Colon (tissue), 2 donors: ENCODE results near the gene POLN.

ENCODE experiments used
- FAIRE-seq: peaks from 2 replicates; lab custom pipeline; 2012; peaks lifted over from hg19 to GRCh38; lab: Jason Lieb, UNC
- donor health status: control.
- donor health status: control.

The POLN gene

DNA sequence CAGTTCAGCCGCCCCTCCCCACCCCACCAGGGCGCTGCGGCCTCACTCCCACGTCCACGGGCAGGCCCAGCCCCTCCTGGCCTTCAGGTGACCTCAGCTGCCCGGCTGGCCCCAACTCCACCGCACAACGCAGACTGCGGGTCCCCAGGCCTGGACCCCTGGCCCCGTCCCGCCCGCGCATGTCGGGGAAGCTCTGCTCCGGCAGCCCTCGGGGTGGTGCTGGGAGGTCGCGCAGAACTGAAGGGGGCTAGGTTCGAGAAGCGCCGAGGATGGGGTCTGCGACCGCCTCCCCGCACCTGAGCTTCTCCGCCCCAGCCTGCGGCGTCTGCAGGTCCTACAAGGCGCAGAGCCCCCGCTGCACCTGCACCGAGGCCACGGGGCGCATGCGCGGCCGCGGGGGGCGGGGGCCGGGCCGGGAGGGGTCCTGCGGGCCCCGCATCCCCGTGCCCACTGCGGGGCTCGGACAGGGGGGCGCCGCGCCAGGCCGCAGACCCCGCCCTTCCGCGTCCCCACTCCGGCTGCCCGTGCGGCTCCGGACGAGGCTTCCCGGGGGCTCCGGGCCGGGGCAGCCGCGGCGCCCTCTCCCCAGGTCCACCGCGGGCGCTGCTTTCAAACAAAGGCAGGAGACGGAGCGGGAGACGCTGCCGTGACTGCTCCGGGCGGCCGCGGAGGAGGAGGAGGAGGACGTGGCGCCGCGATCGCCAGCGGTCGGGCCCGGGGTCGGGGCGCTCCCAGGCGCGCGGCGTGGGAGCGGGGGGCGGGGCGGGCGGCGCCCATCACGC lies 183.5 kb downstream of the POLN start:
- no peak for FAIRE-seq

- FAIRE-seq = no peak
These were observed 184.4 kb downstream of the POLN start for GRCh38 chr4:2057382-2058065.

- FAIRE-seq = no peak
These were observed 187.7 kb downstream of the POLN start for GRCh38 chr4:2054217-2054616.

DNA sequence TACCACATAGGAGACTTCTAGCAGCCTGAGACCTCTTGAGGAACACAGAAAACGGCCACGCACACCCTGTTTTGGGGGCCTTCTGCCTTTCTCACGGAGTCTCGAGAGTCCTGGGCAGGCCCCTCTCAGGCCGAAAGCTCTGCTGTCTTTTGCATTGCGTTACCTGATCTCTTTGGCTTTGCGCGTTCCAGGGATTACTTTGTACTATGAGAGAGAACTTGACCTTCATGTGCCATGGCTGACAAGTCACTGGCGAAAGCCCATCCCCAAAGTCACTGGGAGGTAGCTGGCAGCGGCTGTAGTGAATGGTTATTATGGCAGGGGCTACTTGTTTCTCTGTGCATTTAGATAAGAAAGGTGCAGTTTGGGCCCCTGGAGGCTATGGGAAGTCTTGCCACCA lies 190.8 kb downstream of the POLN start:
- FAIRE-seq = no peak

DNA sequence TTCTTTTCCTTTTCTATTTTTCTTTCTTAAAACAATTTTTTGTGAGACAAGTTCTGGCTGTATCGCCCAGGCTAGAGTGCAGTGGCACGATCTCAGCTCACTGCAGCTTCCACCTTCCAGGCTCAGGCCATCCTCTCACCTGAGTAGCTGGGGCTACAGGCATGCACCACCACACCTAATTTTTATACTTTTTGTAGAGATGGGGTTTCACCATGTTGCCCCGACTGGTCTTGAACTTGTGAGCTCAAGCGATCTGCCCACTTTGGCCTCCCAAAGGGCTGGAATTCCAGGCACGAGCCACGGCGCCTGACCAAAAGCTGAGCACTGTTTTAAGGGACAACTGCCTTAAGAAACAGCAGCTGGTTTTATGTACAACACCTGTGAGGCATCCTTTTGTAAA lies 192.1 kb downstream of the POLN start:
- FAIRE-seq = no peak

- FAIRE-seq = no peak
These were observed 192.5 kb downstream of the POLN start for GRCh38 chr4:2049381-2049780.

- FAIRE-seq = no peak
These were observed 193.1 kb downstream of the POLN start for GRCh38 chr4:2048831-2049230.

GRCh38 chr4:2047781-2048581 lies 193.9 kb downstream of the POLN start:
- FAIRE-seq = no peak

- FAIRE-seq = no peak
These were observed 194.8 kb downstream of the POLN start for GRCh38 chr4:2047031-2047660.

DNA sequence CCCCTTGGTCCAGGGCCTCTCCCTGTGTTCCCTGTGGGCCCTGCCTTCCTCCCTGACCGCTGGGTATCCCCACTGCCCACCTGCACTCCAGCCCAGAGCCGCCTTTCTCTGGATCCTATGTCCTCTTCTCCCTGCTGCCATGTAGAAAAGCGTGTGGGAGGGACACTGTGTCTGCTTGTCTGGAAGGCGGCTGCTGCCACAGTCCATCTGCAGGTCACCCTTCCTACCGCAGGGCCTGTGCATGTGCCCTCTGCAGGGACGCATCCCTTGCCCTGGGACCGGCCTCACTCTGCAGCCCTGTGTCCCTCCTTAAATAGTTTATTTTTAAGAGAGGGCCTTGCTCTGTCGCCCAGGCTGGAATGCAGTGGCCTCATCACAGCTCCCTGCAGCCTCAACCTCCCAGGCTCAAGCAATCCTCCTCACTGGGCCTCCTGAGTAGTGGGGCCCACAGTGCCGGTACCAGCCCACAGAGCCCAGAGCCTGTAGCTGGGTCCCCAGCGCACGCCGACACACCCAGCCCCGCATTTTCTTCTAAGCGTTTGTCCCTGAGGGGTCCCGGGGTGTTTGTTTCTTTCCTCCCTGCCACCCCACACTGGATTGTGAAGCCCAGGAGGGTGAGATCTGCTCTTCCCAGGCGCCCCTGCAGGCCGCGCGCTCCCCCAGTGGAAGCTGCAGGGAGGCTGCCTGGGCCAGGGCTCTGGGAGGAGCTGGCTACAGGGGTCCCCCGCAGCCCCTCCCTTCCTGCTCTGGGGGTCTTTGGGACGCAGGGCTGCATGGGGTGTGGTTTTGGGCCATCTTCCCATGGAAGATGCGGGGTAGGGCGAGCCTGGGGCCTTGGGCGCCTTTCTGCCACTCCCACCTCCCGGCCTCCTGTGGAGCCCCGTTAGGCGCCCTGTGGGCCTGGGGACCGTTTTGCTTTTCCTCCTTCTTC lies 195.6 kb downstream of the POLN start:
- FAIRE-seq = no peak

DNA sequence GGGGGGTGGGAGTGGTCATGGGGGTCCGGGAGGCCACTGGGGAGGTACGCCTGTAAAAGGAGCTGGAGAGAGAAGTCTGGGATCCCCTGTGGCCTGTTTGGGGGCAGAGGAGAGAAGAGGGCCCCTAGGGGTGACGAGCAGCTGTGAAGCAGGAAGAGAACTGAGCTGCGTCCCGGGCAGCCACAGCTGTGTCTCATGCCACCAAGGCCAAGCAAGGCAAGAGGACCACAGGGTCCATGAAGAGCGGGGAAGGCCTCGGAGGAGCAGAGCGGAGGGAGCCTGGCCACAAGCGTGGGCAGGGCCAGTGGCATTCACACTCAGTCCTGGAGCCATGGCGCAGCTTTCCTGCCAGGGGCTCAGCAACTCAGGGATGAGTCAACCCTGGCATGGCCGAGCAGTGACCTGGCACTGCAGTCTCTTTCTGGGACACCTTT lies 196.4 kb downstream of the POLN start:
- FAIRE-seq = no peak

DNA sequence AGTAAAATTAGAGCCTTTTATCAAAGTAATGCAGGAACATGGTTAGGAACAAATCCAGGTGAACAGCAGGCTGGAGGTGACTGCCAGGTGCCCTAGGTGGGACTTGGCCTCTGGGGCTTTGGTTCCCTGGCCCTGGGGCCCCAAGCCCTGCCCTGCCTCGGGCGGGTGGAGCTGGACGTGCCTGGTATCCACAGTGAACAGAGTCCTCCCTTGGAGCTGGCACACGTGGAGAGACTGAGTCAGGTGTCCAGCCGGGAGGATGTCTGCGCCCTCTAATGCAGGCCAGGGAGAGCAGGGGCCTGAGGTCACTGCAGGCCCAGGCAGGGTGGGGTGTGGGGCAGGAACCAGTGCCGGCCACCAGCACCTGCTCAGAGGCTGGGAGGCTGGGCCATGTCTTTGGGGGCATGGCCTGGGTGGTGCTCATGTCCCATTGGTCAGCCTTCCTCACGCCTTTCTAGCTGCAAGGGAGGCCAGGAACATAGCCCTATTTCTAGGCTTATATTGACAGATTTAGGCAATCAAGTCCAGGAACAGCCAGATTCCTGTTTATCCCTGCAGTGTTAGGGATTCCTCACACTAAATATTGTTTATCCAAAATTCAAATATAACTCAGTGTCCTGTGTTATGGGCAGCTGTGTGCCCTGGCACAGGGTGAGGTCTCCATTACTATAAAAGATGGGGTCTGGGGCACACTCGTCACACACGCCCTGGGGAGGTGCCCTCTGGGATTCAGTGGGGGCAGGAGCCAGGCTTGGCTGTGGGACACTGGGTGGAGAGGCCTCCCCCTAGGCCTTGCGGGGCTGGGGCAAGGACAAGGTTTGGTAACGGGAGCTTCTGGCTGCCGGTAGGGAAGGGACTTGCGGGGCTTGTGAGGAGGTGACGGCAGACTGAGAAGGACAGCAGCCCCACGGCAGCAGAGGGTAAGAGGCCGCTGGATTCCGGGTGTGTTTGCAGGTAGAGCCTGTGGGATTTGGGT lies 197.1 kb downstream of the POLN start:
- FAIRE-seq = no peak

DNA sequence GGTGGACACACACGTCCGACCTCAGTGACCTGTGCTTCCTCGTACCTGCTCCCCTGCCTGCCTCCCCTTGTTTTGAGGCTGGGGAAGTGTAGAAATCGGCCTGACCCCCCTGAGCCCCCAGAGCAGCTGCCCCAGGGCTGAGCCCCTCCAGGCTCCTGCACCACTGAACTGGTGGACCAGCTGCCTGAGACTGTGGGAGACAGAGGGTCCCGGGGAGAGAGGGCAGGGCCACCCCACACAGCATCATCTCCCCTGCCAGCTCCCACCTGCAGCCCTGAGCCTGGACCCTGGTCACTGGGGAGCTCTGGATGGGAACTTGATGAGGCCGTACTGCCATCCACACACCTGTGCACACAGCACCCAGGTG lies 197.8 kb downstream of the POLN start:
- no peak for FAIRE-seq

DNA sequence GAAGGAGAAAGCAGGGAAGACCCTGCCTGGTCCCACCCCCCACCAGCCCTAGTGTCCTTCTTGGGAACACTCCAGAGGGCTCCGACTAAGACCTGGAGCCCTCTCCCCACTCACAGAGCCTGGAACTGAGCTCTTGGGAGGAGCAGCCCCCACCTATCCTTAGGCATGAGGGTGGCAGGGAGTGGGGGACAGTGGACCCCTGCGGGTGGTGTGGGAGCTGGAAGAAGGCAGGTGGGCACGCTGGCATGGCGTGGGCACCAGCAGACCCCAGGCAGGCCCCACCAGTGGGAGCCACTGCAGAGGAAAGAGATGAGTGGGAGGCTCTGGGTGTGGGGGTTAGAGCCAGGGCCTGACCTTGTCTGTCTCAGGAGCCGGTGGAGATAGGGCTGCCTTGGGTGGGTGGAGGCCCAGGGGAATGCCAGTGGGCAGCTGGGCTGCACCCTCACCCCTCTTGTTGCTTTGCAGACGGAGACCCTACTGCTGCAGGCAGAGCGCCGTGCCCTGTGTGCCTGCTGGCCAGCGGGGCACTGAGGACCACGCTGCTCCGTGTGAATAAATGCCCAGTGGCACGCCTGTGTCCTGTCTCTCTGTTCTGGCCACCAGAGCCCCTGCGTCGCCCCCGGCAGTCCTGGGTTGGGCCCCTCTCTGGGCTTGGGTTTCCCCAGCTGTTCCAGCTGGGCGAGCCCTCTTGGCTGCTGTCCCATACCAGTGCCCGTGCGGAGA lies 198.4 kb downstream of the POLN start:
- no peak for FAIRE-seq

GRCh38 chr4:2042947-2043395 lies 198.9 kb downstream of the POLN start:
- FAIRE-seq = no peak

- no peak for FAIRE-seq
These were observed 199.5 kb downstream of the POLN start for GRCh38 chr4:2042204-2042946.

DNA sequence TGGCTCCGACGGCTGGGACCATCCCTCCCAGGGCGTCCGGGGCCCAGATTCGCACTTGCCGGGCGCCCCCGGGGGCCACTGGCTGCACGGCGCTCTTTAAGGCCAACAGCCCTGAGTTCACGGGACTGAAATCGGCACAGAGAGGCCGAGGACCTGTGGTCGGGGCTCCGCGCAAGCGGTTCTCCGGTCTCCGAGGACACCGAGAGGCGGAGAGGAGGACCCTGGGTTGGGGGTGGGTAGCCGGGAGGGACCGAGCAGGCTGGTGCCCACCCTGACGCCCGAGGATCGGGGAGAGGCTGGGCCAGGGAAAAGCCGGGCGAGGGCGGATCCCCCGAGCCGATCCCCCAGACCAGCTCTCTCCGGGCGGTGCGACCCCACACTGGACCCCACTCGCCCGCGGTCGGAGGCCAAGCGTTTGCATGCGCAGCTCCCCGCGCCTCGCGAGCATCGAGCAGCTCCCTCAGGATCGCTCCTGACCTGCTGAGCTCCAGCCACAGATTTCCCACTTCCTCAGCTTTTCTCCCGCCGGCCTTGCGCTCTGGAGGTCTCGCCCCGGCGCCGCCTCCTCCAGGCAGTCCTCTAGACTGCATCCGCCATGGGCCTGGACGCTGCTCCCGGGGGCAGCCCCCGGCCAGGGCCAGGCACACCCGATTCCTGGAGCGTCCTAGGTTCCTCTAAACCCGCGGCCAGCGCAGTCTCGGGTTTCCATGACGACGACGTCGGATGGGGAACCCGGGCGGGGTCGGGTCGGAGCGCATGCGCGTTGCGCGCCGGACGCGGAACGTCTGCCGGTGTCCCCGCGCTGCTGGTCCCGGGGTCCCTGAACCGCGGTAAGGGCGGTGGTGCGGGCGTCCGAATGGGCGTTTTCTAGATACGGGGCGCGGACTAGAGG lies 200.4 kb downstream of the POLN start:
- no peak for FAIRE-seq
